ENCODE measurements around the gene TXN2.

TXN2 gene

GRCh38 chr22:36492109-36492508 lies 10.7 kb upstream of the TXN2 start:
- no peaks in the 10 kb centered on the region; the same call in 1 of the 2 replicates for H3K9me3 ChIP-seq (ENCODE audit: low read length)
- peaks cover 22% of the 10 kb centered on the region for H3K4me1 ChIP-seq (ENCODE audit: insufficient read depth, low read length, severe bottlenecking)
- no peaks in the 10 kb centered on the region for H3K27me3 ChIP-seq (ENCODE audit: insufficient read depth, low read length)
- H3K27ac ChIP-seq (ENCODE audit: low read depth, low read length, poor library complexity, severe bottlenecking), result peak overlapping the region; percentile 43
- peaks cover 71% of the 10 kb centered on the region for H3K36me3 ChIP-seq (ENCODE audit: insufficient read depth, low read length)
- H3K79me2 ChIP-seq (ENCODE audit: insufficient read depth, low read length), result no peaks in the 10 kb centered on the region
- no peaks in the 10 kb centered on the region for H3F3A ChIP-seq (ENCODE audit: insufficient read depth, low read length)
- no peak overlapping the region for H3K4me2 ChIP-seq (ENCODE audit: low read length)
- H4K20me1 ChIP-seq (ENCODE audit: insufficient read depth, low read length), result no peaks in the 10 kb centered on the region
- H3K9me2 ChIP-seq (ENCODE audit: low read depth, low read length), result no peaks in the 10 kb centered on the region
- H3K4me3 ChIP-seq (ENCODE audit: low read depth, low read length, poor library complexity, severe bottlenecking), result no peak overlapping the region
- H2AFZ ChIP-seq (ENCODE audit: low read length), result no peak overlapping the region
- H3K9ac ChIP-seq (ENCODE audit: low read length), result no peak overlapping the region
- TF ChIP-seq EZH2 (IDR thresholded peaks at IDR 0.05; ENCODE audit: borderline replicate concordance, low read length), result no peak
- TF ChIP-seq, protein P1, sequence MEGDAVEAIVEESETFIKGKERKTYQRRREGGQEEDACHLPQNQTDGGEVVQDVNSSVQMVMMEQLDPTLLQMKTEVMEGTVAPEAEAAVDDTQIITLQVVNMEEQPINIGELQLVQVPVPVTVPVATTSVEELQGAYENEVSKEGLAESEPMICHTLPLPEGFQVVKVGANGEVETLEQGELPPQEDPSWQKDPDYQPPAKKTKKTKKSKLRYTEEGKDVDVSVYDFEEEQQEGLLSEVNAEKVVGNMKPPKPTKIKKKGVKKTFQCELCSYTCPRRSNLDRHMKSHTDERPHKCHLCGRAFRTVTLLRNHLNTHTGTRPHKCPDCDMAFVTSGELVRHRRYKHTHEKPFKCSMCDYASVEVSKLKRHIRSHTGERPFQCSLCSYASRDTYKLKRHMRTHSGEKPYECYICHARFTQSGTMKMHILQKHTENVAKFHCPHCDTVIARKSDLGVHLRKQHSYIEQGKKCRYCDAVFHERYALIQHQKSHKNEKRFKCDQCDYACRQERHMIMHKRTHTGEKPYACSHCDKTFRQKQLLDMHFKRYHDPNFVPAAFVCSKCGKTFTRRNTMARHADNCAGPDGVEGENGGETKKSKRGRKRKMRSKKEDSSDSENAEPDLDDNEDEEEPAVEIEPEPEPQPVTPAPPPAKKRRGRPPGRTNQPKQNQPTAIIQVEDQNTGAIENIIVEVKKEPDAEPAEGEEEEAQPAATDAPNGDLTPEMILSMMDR (IDR thresholded peaks at IDR 0.05; ENCODE audit: low read length), result no peak

GRCh38 chr22:36491155-36491554 lies 9.7 kb upstream of the TXN2 start:
- no peaks in the 10 kb centered on the region for H3K27me3 ChIP-seq (ENCODE audit: insufficient read depth, low read length)
- H3K4me2 ChIP-seq (ENCODE audit: low read length), result no peak overlapping the region
- H2AFZ ChIP-seq (ENCODE audit: low read length), result no peak overlapping the region
- peaks cover 22% of the 10 kb centered on the region for H3K4me1 ChIP-seq (ENCODE audit: insufficient read depth, low read length, severe bottlenecking)
- H3F3A ChIP-seq (ENCODE audit: insufficient read depth, low read length), result no peaks in the 10 kb centered on the region
- no peaks in the 10 kb centered on the region for H4K20me1 ChIP-seq (ENCODE audit: insufficient read depth, low read length)
- H3K79me2 ChIP-seq (ENCODE audit: insufficient read depth, low read length), result no peaks in the 10 kb centered on the region
- no peak overlapping the region for H3K27ac ChIP-seq (ENCODE audit: low read depth, low read length, poor library complexity, severe bottlenecking)
- no peak for TF ChIP-seq EZH2 (IDR thresholded peaks at IDR 0.05; ENCODE audit: borderline replicate concordance, low read length)
- TF ChIP-seq, protein P1 (IDR thresholded peaks at IDR 0.05; ENCODE audit: low read length), result no peak
- H3K9me3 ChIP-seq (ENCODE audit: low read length), result peaks cover 4% of the 10 kb centered on the region; the same call in 1 of the 2 replicates
- no peak overlapping the region for H3K4me3 ChIP-seq (ENCODE audit: low read depth, low read length, poor library complexity, severe bottlenecking)
- H3K9me2 ChIP-seq (ENCODE audit: low read depth, low read length), result no peaks in the 10 kb centered on the region
- H3K9ac ChIP-seq (ENCODE audit: low read length), result no peak overlapping the region
- peaks cover 74% of the 10 kb centered on the region for H3K36me3 ChIP-seq (ENCODE audit: insufficient read depth, low read length)

- Histone ChIP-seq H3K9ac (ENCODE audit: low read length) (no peak overlapping the region), H2AFZ (ENCODE audit: low read length) (no peak overlapping the region), H3K9me3 (ENCODE audit: low read length) (peaks cover 4% of the 10 kb centered on the region; the same call in 1 of the 2 replicates), H3K27ac (ENCODE audit: low read depth, low read length, poor library complexity, severe bottlenecking) (no peak overlapping the region), H3F3A (ENCODE audit: insufficient read depth, low read length) (no peaks in the 10 kb centered on the region), H3K79me2 (ENCODE audit: insufficient read depth, low read length) (no peaks in the 10 kb centered on the region), H3K9me2 (ENCODE audit: low read depth, low read length) (no peaks in the 10 kb centered on the region), H3K4me3 (ENCODE audit: low read depth, low read length, poor library complexity, severe bottlenecking) (no peak overlapping the region), H3K27me3 (ENCODE audit: insufficient read depth, low read length) (no peaks in the 10 kb centered on the region), H3K4me1 (ENCODE audit: insufficient read depth, low read length, severe bottlenecking) (peaks cover 10% of the 10 kb centered on the region), H4K20me1 (ENCODE audit: insufficient read depth, low read length) (no peaks in the 10 kb centered on the region), H3K36me3 (ENCODE audit: insufficient read depth, low read length) (peaks cover 49% of the 10 kb centered on the region), H3K4me2 (ENCODE audit: low read length) (no peak overlapping the region)
- no peak for TF ChIP-seq EZH2 (IDR thresholded peaks at IDR 0.05; ENCODE audit: borderline replicate concordance, low read length)
- TF ChIP-seq, protein P1 (IDR thresholded peaks at IDR 0.05; ENCODE audit: low read length), result peak; percentile 53
These were observed 5.4 kb upstream of the TXN2 start for GRCh38 chr22:36486619-36487384.

Measured in OCI-LY1 (cell line).